Astrocyte (in vitro differentiated cells and primary cell): ENCODE results near the gene SLC18B1. TPM values are rescaled to one million over a fixed set of nuclear protein-coding genes. Genes with fewer than 3 reads are reported as not detected.

ENCODE experiments used
- DNase-seq: peaks from one replicate; pipeline ENCODE4 v3.0.0-alpha.2; 2010; ENCODE audit warnings: low read depth
- FAIRE-seq: peaks from 2 replicates; lab custom pipeline; 2011; peaks lifted over from hg19 to GRCh38; lab: Jason Lieb, UNC
- H2AFZ ChIP-seq: 2 replicates; pipeline ENCODE4 v1.6.0; 2012; ENCODE audit warnings: low read depth, low read length, inconsistent platforms
- H3K27ac ChIP-seq: 2 replicates; pipeline ENCODE4 v1.5.1; 2011; ENCODE audit warnings: low read depth, low read length, inconsistent platforms
- H3K27me3 ChIP-seq: 2 replicates; pipeline ENCODE4 v1.6.0; 2011; ENCODE audit warnings: low read length, inconsistent platforms; ENCODE audit not compliant: insufficient read depth
- H3K36me3 ChIP-seq: 2 replicates; pipeline ENCODE4 v1.5.1; 2011; ENCODE audit warnings: low read length, inconsistent platforms; ENCODE audit not compliant: insufficient read depth
- H3K4me1 ChIP-seq: 2 replicates; pipeline ENCODE4 v1.5.1; 2011; ENCODE audit warnings: low read length, inconsistent platforms; ENCODE audit not compliant: insufficient read depth
- H3K4me2 ChIP-seq: 2 replicates; pipeline ENCODE4 v1.6.0; 2012; ENCODE audit warnings: low read length, inconsistent platforms
- H3K4me3 ChIP-seq: 2 replicates; pipeline ENCODE4 v1.5.1; 2011; ENCODE audit warnings: low read depth, mild to moderate bottlenecking, low read length, inconsistent platforms; ENCODE audit not compliant: insufficient read depth
- H3K79me2 ChIP-seq: 2 replicates; pipeline ENCODE4 v1.6.0; 2012; ENCODE audit warnings: mild to moderate bottlenecking, low read length, inconsistent platforms; ENCODE audit not compliant: insufficient read depth
- H3K9ac ChIP-seq: 2 replicates; pipeline ENCODE4 v1.6.0; 2012; ENCODE audit warnings: mild to moderate bottlenecking, low read length, inconsistent platforms
- H3K9me3 ChIP-seq: 2 replicates; pipeline ENCODE4 v1.5.1; 2012; ENCODE audit warnings: low read depth, mild to moderate bottlenecking, low read length, inconsistent platforms; ENCODE audit not compliant: insufficient read depth
- H4K20me1 ChIP-seq: 2 replicates; pipeline ENCODE4 v1.6.0; 2012; ENCODE audit warnings: low read length, inconsistent platforms; ENCODE audit not compliant: insufficient read depth
- H3K27ac Mint-ChIP-seq: one replicate; pipeline ENCODE4 v1.8.0; 2021; ENCODE audit warnings: mild to moderate bottlenecking, mixed read lengths; ENCODE audit not compliant: unreplicated experiment
- H3K27me3 Mint-ChIP-seq: one replicate; pipeline ENCODE4 v1.8.0; 2021; ENCODE audit warnings: low read depth, mixed read lengths; ENCODE audit not compliant: unreplicated experiment
- H3K36me3 Mint-ChIP-seq: one replicate; pipeline ENCODE4 v1.8.0; 2021; ENCODE audit warnings: low read depth, mixed read lengths; ENCODE audit not compliant: unreplicated experiment
- H3K4me1 Mint-ChIP-seq: one replicate; pipeline ENCODE4 v1.8.0; 2021; ENCODE audit warnings: low read depth, mixed read lengths; ENCODE audit not compliant: unreplicated experiment
- H3K4me3 Mint-ChIP-seq: one replicate; pipeline ENCODE4 v1.8.0; 2021; ENCODE audit warnings: mild to moderate bottlenecking, moderate library complexity, mixed read lengths; ENCODE audit not compliant: unreplicated experiment
- H3K9me3 Mint-ChIP-seq: one replicate; pipeline ENCODE4 v1.8.0; 2021; ENCODE audit warnings: mild to moderate bottlenecking, mixed read lengths; ENCODE audit not compliant: unreplicated experiment
- EZH2 ChIP-seq: IDR thresholded peaks from 2 replicates; pipeline ENCODE4 v1.6.1; 2012; ENCODE audit warnings: mild to moderate bottlenecking, low read length, inconsistent platforms; ENCODE audit not compliant: insufficient read depth
- total RNA-seq: library from RNA; stranded (reverse); gene quantifications from 2 replicates; pipeline ENCODE4 v1.2.1, GENCODE V29; 2021
- TF ChIP-seq, protein P1 (sequence below): IDR thresholded peaks from 2 replicates; pipeline ENCODE4 v1.5.1; 2011; ENCODE audit warnings: low read depth, mild to moderate bottlenecking, inconsistent platforms, low read length, moderate library complexity; ENCODE audit not compliant: insufficient read depth

The SLC18B1 gene
- total RNA-seq, 1 donor from 2014 or later: 8.2 TPM

DNA sequence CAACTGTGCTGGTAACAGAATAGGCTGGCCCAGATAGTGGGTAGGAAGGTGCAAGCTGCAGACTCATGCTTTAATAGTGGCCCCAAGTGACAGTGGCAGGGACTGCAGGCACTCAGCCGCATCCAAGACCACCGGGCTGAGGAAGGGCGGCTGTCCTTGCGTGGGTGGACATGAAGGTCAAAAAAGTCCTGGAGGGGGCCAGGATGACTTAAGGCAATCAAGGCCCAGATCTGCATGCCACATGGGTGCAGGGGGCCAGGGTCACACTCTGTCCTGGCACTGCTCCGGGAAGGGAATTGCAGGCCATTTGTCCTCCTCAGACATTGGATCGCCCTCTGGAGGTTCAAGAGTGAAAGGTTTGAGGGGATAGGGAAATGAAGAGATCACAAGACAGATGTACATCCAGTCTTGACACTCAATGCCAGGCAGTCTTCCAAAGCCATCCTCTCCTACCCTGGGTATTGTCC lies 30.4 kb downstream of the SLC18B1 start:
- no peak for FAIRE-seq
- H2AFZ ChIP-seq: no peak overlapping the region

GRCh38 chr6:132765560-132765959 lies 32.9 kb downstream of the SLC18B1 start:
- H3K9ac ChIP-seq: no peak overlapping the region
- no peak overlapping the region for H3K4me2 ChIP-seq
- no peaks in the 10 kb centered on the region for H3K9me3 Mint-ChIP-seq
- H3K27me3 ChIP-seq: no peaks in the 10 kb centered on the region
- FAIRE-seq (no peak), DNase-seq (no peak)
- no peaks in the 10 kb centered on the region for H3K36me3 Mint-ChIP-seq
- H3K4me3 ChIP-seq: no peak overlapping the region
- no peak overlapping the region for H3K27ac Mint-ChIP-seq
- H3K27ac ChIP-seq: no peak overlapping the region
- H3K4me1 ChIP-seq: peaks cover 4% of the 10 kb centered on the region
- H3K27me3 Mint-ChIP-seq: no peaks in the 10 kb centered on the region
- peaks cover 18% of the 10 kb centered on the region for H3K4me1 Mint-ChIP-seq
- no peaks in the 10 kb centered on the region for H3K9me3 ChIP-seq
- TF ChIP-seq, protein P1, sequence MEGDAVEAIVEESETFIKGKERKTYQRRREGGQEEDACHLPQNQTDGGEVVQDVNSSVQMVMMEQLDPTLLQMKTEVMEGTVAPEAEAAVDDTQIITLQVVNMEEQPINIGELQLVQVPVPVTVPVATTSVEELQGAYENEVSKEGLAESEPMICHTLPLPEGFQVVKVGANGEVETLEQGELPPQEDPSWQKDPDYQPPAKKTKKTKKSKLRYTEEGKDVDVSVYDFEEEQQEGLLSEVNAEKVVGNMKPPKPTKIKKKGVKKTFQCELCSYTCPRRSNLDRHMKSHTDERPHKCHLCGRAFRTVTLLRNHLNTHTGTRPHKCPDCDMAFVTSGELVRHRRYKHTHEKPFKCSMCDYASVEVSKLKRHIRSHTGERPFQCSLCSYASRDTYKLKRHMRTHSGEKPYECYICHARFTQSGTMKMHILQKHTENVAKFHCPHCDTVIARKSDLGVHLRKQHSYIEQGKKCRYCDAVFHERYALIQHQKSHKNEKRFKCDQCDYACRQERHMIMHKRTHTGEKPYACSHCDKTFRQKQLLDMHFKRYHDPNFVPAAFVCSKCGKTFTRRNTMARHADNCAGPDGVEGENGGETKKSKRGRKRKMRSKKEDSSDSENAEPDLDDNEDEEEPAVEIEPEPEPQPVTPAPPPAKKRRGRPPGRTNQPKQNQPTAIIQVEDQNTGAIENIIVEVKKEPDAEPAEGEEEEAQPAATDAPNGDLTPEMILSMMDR: no peak
- H4K20me1 ChIP-seq: no peaks in the 10 kb centered on the region
- no peak overlapping the region for H2AFZ ChIP-seq
- H3K79me2 ChIP-seq: no peaks in the 10 kb centered on the region
- H3K36me3 ChIP-seq: no peaks in the 10 kb centered on the region
- no peak overlapping the region for H3K4me3 Mint-ChIP-seq

More for the DNA sequence above, 30.4 kb downstream of the SLC18B1 start:
- Mint-ChIP-seq H3K9me3 (no peaks in the 10 kb centered on the region), H3K27ac (no peak overlapping the region), H3K36me3 (peaks cover 2% of the 10 kb centered on the region), H3K4me3 (no peak overlapping the region), H3K4me1 (peaks cover 18% of the 10 kb centered on the region), H3K27me3 (no peaks in the 10 kb centered on the region)
- Histone ChIP-seq H3K4me3 (no peak overlapping the region), H3K79me2 (no peaks in the 10 kb centered on the region), H3K4me2 (no peak overlapping the region), H3K27ac (no peak overlapping the region), H3K27me3 (no peaks in the 10 kb centered on the region), H3K4me1 (peaks cover 4% of the 10 kb centered on the region), H3K9me3 (no peaks in the 10 kb centered on the region), H3K9ac (no peak overlapping the region), H3K36me3 (no peaks in the 10 kb centered on the region), H4K20me1 (no peaks in the 10 kb centered on the region)
- no peak for DNase-seq
- no peak for TF ChIP-seq EZH2
- TF ChIP-seq, protein P1: no peak

- Histone ChIP-seq H3K9ac (no peak overlapping the region), H3K4me1 (peaks cover 4% of the 10 kb centered on the region), H4K20me1 (no peaks in the 10 kb centered on the region), H3K4me3 (no peak overlapping the region), H3K27ac (no peak overlapping the region), H3K9me3 (no peaks in the 10 kb centered on the region), H3K36me3 (no peaks in the 10 kb centered on the region), H3K27me3 (no peaks in the 10 kb centered on the region), H3K4me2 (no peak overlapping the region), H2AFZ (no peak overlapping the region), H3K79me2 (no peaks in the 10 kb centered on the region)
- FAIRE-seq: peak; percentile 76
- DNase-seq: peak; percentile 81
- no peaks in the 10 kb centered on the region for H3K9me3 Mint-ChIP-seq
- peak overlapping the region; percentile 2 for H3K4me3 Mint-ChIP-seq
- no peaks in the 10 kb centered on the region for H3K36me3 Mint-ChIP-seq
- H3K27me3 Mint-ChIP-seq: no peaks in the 10 kb centered on the region
- peaks cover 18% of the 10 kb centered on the region for H3K4me1 Mint-ChIP-seq
- TF ChIP-seq, protein P1: no peak
- TF ChIP-seq EZH2: no peak
- peak overlapping the region; percentile 78 for H3K27ac Mint-ChIP-seq
These were observed 34.1 kb downstream of the SLC18B1 start for GRCh38 chr6:132764370-132764769.
